ENCODE results near the gene GTF2F1. TPM values are rescaled to one million over a fixed set of nuclear protein-coding genes. Genes with fewer than 3 reads are reported as not detected.

GTF2F1 gene
- total and polyA plus RNA-seq, 2 donors (not counting 1 experiment from before 2014, with no cell fraction given): 43.0 to 50.4 TPM

- Histone ChIP-seq H3K79me2 (ENCODE audit: control insufficient read depth, insufficient read depth, low read length) (peaks cover 32% of the 10 kb centered on the region), H3K36me3 (ENCODE audit: control insufficient read depth, insufficient read depth, low read length) (peaks cover 49% of the 10 kb centered on the region)
These were observed 23.9 kb upstream of the GTF2F1 start for GRCh38 chr19:6416658-6417405.

GRCh38 chr19:6415591-6416190 is 22.7 kb upstream of the GTF2F1 start:
- no peak for DNase-seq (ENCODE audit: low read depth in 2 of 2)
- H3K9ac ChIP-seq (ENCODE audit: insufficient read depth, low read length): no peak overlapping the region
- H3K27me3 ChIP-seq (ENCODE audit: control insufficient read depth, insufficient read depth, low read length): no peaks in the 10 kb centered on the region
- no peak overlapping the region for H2AFZ ChIP-seq (ENCODE audit: low read length)
- no peak overlapping the region for H3K4me3 ChIP-seq (replicated peaks in 1 of 4; ENCODE audit: control extremely low read depth in 1 of 4, insufficient read depth in 1 of 4, low read depth in 3 of 4, low read length in 4 of 4)
- H3K9me3 ChIP-seq (ENCODE audit: control insufficient read depth, insufficient read depth, low read depth, low read length): no peaks in the 10 kb centered on the region
- no peaks in the 10 kb centered on the region for H4K20me1 ChIP-seq (ENCODE audit: control insufficient read depth, extremely low read depth, insufficient read depth, low read length)
- peaks cover 42% of the 10 kb centered on the region for H3K36me3 ChIP-seq (ENCODE audit: control insufficient read depth, insufficient read depth, low read length)
- TF ChIP-seq CTCF (conservative IDR thresholded peaks at IDR 0.05 in 1 of 2, IDR thresholded peaks at IDR 0.05 in 1 of 2; ENCODE audit: low read depth in 1 of 2, low read length in 2 of 2): no peak
- TF ChIP-seq EZH2 (IDR thresholded peaks at IDR 0.05; ENCODE audit: low read length, missing control alignments): no peak
- no peaks in the 10 kb centered on the region for H3K4me1 ChIP-seq (ENCODE audit: control insufficient read depth, extremely low read depth, insufficient read depth, low read length)
- no peak overlapping the region for H3K4me2 ChIP-seq (ENCODE audit: extremely low read depth, insufficient read depth, low read length)
- H3K27ac ChIP-seq (ENCODE audit: insufficient read depth, low read length): no peak overlapping the region
- peaks cover 20% of the 10 kb centered on the region for H3K79me2 ChIP-seq (ENCODE audit: control insufficient read depth, insufficient read depth, low read length)

More at GRCh38 chr19:6416658-6417405, 23.9 kb upstream of the GTF2F1 start:
- Histone ChIP-seq H3K27ac (ENCODE audit: insufficient read depth, low read length) (no peak overlapping the region), H4K20me1 (ENCODE audit: control insufficient read depth, extremely low read depth, insufficient read depth, low read length) (peaks cover 2% of the 10 kb centered on the region), H3K27me3 (ENCODE audit: control insufficient read depth, insufficient read depth, low read length) (no peaks in the 10 kb centered on the region), H3K4me3 (replicated peaks in 1 of 4; ENCODE audit: control extremely low read depth in 1 of 4, insufficient read depth in 1 of 4, low read depth in 3 of 4, low read length in 4 of 4) (no peak overlapping the region), H3K9ac (ENCODE audit: insufficient read depth, low read length) (no peak overlapping the region), H2AFZ (ENCODE audit: low read length) (no peak overlapping the region), H3K4me1 (ENCODE audit: control insufficient read depth, extremely low read depth, insufficient read depth, low read length) (no peaks in the 10 kb centered on the region), H3K9me3 (ENCODE audit: control insufficient read depth, insufficient read depth, low read depth, low read length) (no peaks in the 10 kb centered on the region), H3K4me2 (ENCODE audit: extremely low read depth, insufficient read depth, low read length) (no peak overlapping the region)
- no peak for DNase-seq (ENCODE audit: low read depth in 2 of 2)
- TF ChIP-seq EZH2 (IDR thresholded peaks at IDR 0.05; ENCODE audit: low read length, missing control alignments) (no peak), CTCF (conservative IDR thresholded peaks at IDR 0.05 in 1 of 2, IDR thresholded peaks at IDR 0.05 in 1 of 2; ENCODE audit: low read depth in 1 of 2, low read length in 2 of 2) (no peak)

- Histone ChIP-seq H3K9ac (ENCODE audit: insufficient read depth, low read length) (no peak overlapping the region), H3K79me2 (ENCODE audit: control insufficient read depth, insufficient read depth, low read length) (peaks cover 13% of the 10 kb centered on the region), H3K4me1 (ENCODE audit: control insufficient read depth, extremely low read depth, insufficient read depth, low read length) (no peaks in the 10 kb centered on the region), H2AFZ (ENCODE audit: low read length) (no peak overlapping the region), H3K27me3 (ENCODE audit: control insufficient read depth, insufficient read depth, low read length) (no peaks in the 10 kb centered on the region), H4K20me1 (ENCODE audit: control insufficient read depth, extremely low read depth, insufficient read depth, low read length) (no peaks in the 10 kb centered on the region), H3K27ac (ENCODE audit: insufficient read depth, low read length) (no peak overlapping the region), H3K9me3 (ENCODE audit: control insufficient read depth, insufficient read depth, low read depth, low read length) (no peaks in the 10 kb centered on the region), H3K36me3 (ENCODE audit: control insufficient read depth, insufficient read depth, low read length) (peaks cover 38% of the 10 kb centered on the region), H3K4me3 (replicated peaks in 1 of 4; ENCODE audit: control extremely low read depth in 1 of 4, insufficient read depth in 1 of 4, low read depth in 3 of 4, low read length in 4 of 4) (no peak overlapping the region), H3K4me2 (ENCODE audit: extremely low read depth, insufficient read depth, low read length) (no peak overlapping the region)
- TF ChIP-seq EZH2 (IDR thresholded peaks at IDR 0.05; ENCODE audit: low read length, missing control alignments) (no peak), CTCF (conservative IDR thresholded peaks at IDR 0.05 in 1 of 2, IDR thresholded peaks at IDR 0.05 in 1 of 2; ENCODE audit: low read depth in 1 of 2, low read length in 2 of 2) (no peak)
- DNase-seq (ENCODE audit: low read depth in 2 of 2): no peak
These were observed 22.0 kb upstream of the GTF2F1 start for GRCh38 chr19:6414793-6415590.

All from fibroblast of lung (primary cell).